VCaP (cell line): ENCODE results near the gene CKS2.
"Not testable (repeated sequence)": the region's sequence is repeated elsewhere in the genome, so short reads cannot be mapped to it uniquely, and the experiment has no call there.

ENCODE experiments used
- H3K27ac ChIP-seq: fragments of 450-650 bp; 2 replicates; pipeline ENCODE4 v1.5.1; 2017
- CTCF ChIP-seq: fragments of 450-650 bp; conservative IDR thresholded peaks from 2 replicates; pipeline ENCODE4 v1.5.1; 2017; ENCODE audit warnings: mild to moderate bottlenecking, moderate library complexity

Gene CKS2

GRCh38 chr9:89278997-89279739 lies 31.8 kb upstream of the CKS2 start:
- no peak overlapping the region for H3K27ac ChIP-seq
- TF ChIP-seq CTCF = peak; percentile 80

- no peak for TF ChIP-seq CTCF
- H3K27ac ChIP-seq = no peak overlapping the region
Measured at GRCh38 chr9:89281106-89281505, 29.9 kb upstream of the CKS2 start.

- not testable (repeated sequence) for H3K27ac ChIP-seq
Measured at GRCh38 chr9:89282248-89282968, 28.6 kb upstream of the CKS2 start.

- TF ChIP-seq CTCF = no peak
- no peak overlapping the region for H3K27ac ChIP-seq
Measured at GRCh38 chr9:89284076-89284475, 26.9 kb upstream of the CKS2 start.

GRCh38 chr9:89291741-89292140 lies 19.3 kb upstream of the CKS2 start:
- TF ChIP-seq CTCF = no peak
- H3K27ac ChIP-seq = no peak overlapping the region

- no peak overlapping the region for H3K27ac ChIP-seq
- TF ChIP-seq CTCF = no peak
Measured at GRCh38 chr9:89293014-89293413, 18.0 kb upstream of the CKS2 start.

- no peak for TF ChIP-seq CTCF
- no peak overlapping the region for H3K27ac ChIP-seq
Measured at GRCh38 chr9:89295400-89295799, 15.6 kb upstream of the CKS2 start.

- H3K27ac ChIP-seq = not testable (repeated sequence)
Measured at GRCh38 chr9:89301996-89302395, 9.0 kb upstream of the CKS2 start.
